RWPE1 (cell line): Measurements from ENCODE around the gene COX6A1.

ENCODE experiments used
- CTCF ChIA-PET: fragments of 350-600 bp; sonication (Branson Sonifier 250); formaldehyde crosslinking; extraction: SDS; loops from one replicate; lab custom pipeline; 2021; lab: Yijun Ruan, JAX
- POLR2A ChIA-PET: fragments of 400-600 bp; formaldehyde crosslinking; extraction: SDS; loops from one replicate; lab custom pipeline; 2020; ENCODE audit warnings: antibody characterized with exemption; ENCODE audit not compliant: low non-redundant PET; lab: Yijun Ruan, JAX
- DNase-seq: peaks from one replicate; pipeline ENCODE4 v3.0.0; 2012; ENCODE audit warnings: low spot score
- H3K27ac ChIP-seq: fragments of 450-650 bp; 2 replicates; pipeline ENCODE4 v1.5.1; 2017
- TF ChIP-seq, protein P1 (sequence below): fragments of 450-650 bp; conservative IDR thresholded peaks from 2 replicates; pipeline ENCODE4 v1.5.1; 2017; ENCODE audit warnings: low read depth, mild to moderate bottlenecking

Gene COX6A1

DNA sequence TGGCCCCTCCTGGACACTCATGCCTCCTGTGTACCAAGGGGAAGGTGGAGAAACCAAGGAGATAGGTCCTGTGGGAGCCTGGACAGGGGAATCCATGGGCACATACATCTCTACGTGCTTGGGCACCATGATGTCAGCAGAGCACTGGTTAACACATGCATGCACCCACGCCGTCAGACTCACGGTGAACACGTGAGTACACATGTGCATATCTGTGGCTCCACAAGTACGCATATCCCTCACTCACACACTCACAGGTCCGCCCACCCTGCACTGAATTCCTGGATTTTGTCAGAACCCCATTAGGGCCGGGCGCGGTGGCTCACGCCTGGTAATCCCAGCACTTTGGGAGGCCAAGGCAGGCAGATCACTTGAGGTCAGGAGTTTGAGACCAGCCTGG, 29.1 kb upstream of the COX6A1 start:
- ChIA-PET CTCF (interaction anchor here (0.7 kb wide), 1 partner anchor 9 kb away, joined by 4 read pairs; no protein-coding TSS in a partner anchor), POLR2A (no interaction called here)
- DNase-seq = no peak
- no peak overlapping the region for H3K27ac ChIP-seq
- TF ChIP-seq, protein P1, sequence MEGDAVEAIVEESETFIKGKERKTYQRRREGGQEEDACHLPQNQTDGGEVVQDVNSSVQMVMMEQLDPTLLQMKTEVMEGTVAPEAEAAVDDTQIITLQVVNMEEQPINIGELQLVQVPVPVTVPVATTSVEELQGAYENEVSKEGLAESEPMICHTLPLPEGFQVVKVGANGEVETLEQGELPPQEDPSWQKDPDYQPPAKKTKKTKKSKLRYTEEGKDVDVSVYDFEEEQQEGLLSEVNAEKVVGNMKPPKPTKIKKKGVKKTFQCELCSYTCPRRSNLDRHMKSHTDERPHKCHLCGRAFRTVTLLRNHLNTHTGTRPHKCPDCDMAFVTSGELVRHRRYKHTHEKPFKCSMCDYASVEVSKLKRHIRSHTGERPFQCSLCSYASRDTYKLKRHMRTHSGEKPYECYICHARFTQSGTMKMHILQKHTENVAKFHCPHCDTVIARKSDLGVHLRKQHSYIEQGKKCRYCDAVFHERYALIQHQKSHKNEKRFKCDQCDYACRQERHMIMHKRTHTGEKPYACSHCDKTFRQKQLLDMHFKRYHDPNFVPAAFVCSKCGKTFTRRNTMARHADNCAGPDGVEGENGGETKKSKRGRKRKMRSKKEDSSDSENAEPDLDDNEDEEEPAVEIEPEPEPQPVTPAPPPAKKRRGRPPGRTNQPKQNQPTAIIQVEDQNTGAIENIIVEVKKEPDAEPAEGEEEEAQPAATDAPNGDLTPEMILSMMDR = no peak

DNA sequence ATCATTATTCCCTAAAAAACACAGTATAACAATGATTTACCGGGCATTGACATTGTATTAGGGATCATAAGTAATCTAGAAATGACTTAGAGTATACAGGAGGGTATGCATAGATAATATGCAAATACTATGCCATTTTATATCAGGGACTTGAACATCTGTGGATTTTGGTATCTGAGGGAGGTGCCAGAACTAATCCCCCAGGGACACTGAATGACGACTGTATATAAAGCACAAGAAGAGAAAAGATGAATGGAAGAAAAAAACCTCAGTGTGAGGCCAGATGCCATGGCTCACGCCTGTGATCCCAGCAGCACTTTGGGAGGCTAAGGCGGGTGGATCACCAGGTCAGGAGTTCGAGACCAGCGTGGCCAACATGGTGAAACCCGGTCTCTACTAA, 25.5 kb upstream of the COX6A1 start:
- no peak overlapping the region for H3K27ac ChIP-seq
- ChIA-PET CTCF (interaction anchor here (0.6 kb wide), 1 partner anchor 24 kb away, joined by 3 read pairs; no protein-coding TSS in a partner anchor), POLR2A (no interaction called here)
- TF ChIP-seq, protein P1 = no peak
- no peak for DNase-seq

DNA sequence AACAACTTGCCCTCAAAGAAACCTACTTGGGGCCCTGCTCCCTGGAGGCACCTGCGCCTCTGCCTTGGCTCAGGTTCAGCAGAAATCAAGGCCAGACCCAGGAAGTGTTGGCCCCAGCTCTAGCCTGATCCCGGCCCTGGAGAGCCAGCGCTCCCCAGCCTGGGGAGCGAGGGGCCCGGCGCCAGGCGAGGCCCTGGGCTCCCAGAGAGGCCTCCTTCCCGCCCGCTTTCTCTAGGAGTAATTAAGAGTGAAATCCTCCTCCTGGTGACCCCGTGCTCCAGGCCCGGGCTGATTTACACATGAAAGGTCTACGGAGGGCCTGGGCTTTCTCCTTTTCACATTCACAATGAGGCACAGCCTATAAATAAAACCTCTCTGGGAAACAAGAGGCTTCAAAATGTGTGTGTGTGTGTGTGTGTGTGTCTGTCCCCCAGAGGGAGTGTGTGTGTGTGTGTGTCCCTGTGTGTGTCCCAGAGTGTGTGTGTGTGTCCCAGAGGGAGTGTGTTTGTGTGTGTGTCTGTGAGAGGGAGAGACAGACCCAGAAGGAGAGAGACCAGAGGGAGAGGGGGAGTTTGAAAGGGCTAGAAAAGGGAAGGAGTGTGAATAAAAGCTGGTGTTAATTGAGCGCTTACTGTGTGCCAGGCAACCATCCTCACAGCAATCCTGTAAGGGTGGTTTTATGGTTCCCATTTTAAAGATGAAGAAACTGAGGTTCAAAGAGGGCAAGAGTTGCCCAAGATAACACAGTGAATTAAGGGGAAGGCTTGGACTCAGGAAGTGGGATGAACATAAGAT, 23.8 kb upstream of the COX6A1 start:
- DNase-seq = no peak
- POLR2A ChIA-PET = no interaction called here
- no peak overlapping the region for H3K27ac ChIP-seq
- TF ChIP-seq, protein P1 = no peak
- CTCF ChIA-PET = no interaction called here

DNA sequence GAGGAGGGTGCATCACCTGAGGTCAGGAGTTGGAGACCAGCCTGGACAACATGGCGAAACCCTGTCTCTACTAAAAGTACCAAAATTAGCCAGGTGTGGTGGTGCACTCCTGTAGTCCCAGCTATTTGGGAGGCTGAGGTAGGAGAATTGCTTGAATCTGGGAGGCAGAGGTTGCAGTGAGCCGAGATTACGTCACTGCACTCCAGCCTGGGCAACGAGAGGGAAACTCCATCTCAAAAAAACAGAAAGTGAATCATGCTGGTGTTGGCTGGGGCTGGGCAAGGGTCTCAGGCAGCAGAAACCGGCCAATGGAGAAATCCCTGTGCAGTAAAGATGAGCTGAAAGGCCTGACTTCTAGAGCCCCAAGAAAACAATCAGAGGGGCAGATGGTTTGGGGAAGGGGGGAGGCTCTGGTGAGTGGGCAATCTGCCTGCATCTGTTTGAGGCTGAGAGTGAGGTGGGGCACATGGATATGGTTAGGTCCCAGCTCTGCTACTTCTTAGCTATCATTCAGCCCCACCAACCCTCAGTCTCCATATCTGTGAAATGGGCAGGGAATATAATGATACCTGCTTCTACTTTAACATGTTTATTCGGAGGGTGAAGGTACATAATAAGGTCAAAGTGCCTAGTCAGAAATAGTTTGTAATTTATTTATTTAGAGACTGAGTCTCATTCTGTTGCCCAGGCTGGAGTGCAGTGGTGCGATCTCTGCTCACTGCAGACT, 21.3 kb upstream of the COX6A1 start:
- TF ChIP-seq, protein P1 = no peak
- no peak for DNase-seq
- POLR2A ChIA-PET = interaction anchor here (0.5 kb wide), 1 partner anchor 32 kb away, joined by 6 read pairs; no protein-coding TSS in a partner anchor
- H3K27ac ChIP-seq = no peak overlapping the region
- CTCF ChIA-PET = interaction anchor here (0.6 kb wide), 2 partner anchors 37 to 636 kb away, joined by 3 read pairs; no protein-coding TSS in a partner anchor

DNA sequence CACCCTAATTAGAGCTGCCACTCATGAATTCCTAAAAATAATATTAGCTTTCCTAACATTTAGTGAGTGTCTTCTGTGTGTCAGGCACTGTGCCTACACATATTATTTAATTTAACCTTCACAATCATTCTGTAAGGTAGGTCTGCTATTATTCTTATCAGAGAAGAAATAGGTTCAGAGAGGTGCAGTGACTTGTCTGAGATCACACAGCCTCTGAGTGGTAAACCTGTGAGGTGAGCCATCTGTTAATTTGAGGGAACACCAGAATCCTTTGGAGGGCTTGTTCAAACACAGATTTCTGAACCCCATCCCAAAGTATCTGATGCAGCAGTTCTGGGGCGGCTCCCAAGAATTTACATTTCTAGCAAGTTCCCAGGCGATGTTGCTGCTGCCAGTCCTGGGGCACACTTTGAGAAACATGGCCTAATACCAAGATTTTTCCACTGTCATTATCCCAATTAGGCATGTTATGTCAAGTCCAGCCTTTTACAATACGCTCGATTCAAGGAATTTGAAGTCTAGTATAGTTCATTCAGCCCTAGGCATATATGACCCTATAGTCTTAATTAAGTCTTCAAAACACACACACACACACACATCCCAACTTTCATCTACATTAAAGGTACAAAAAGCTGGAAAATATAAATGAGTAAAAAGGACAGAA, 19.9 kb upstream of the COX6A1 start:
- no peak for DNase-seq
- no peak overlapping the region for H3K27ac ChIP-seq
- POLR2A ChIA-PET = no interaction called here
- TF ChIP-seq, protein P1 = no peak
- CTCF ChIA-PET = interaction anchor here (0.6 to 1.5 kb wide), 2 partner anchors 10 to 12 kb away, joined by 4 to 5 read pairs; no protein-coding TSS in a partner anchor

DNA sequence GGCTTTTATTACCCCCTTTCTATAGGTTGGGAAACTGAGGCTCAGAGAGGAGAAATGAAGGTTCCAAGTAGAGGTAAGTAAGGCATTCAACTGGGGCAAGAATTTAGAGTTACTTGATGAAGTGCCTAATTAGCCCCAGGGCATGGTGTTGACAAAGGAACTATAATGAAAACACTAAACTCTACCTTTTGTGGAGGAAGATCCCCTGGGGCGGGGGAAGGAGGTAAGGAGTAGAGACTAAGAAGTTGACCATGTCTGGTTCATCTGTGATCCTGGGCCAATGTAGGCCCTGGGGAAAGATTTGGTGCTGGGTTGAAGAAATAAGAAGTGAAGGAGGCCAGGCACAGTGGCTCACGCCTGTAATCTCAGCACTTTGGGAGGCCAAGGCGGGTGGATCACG, 16.2 kb upstream of the COX6A1 start:
- TF ChIP-seq, protein P1 = no peak
- no peak overlapping the region for H3K27ac ChIP-seq
- POLR2A ChIA-PET = no interaction called here
- no peak for DNase-seq
- CTCF ChIA-PET = interaction anchor here (1.0 kb wide), 1 partner anchor 45 kb away, joined by 4 read pairs; no protein-coding TSS in a partner anchor
